ENCODE measurements around the gene ISLR.

Gene ISLR, protein sequence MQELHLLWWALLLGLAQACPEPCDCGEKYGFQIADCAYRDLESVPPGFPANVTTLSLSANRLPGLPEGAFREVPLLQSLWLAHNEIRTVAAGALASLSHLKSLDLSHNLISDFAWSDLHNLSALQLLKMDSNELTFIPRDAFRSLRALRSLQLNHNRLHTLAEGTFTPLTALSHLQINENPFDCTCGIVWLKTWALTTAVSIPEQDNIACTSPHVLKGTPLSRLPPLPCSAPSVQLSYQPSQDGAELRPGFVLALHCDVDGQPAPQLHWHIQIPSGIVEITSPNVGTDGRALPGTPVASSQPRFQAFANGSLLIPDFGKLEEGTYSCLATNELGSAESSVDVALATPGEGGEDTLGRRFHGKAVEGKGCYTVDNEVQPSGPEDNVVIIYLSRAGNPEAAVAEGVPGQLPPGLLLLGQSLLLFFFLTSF

DNA sequence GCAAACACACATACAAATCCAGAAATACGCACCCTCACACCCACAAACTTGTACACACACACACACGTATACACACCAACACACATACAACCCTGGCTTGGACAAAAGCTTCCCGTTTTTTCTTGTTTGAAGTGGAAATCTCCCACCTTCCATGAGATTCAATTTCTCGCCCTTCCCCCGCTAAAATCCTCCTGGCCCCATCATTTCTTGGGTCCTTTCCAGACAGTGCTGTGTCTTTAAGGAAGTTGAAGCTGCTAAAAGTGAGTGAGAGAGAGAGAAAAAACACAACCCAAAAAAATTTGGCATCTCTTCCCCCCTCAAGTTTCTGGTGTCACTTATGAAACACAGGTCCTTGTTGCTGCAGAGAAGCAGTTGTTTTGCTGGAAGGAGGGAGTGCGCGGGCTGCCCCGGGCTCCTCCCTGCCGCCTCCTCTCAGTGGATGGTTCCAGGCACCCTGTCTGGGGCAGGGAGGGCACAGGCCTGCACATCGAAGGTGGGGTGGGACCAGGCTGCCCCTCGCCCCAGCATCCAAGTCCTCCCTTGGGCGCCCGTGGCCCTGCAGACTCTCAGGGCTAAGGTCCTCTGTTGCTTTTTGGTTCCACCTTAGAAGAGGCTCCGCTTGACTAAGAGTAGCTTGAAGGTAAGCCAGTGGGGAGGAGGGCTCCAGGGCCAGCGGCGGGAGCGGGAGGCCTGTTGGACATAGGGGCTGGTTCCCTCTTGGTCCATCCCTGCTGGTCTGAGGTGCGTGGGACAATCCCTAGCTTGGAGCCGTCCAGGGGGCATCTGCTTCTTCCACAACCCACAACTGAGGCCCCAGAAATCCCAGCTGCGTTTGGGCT lies at the start of gene ISLR:
Gene ISLR, plus strand, starts transcription at position 331 of the 839 bp plus-strand sequence. CDS start 1,149 bp downstream, outside the sequence.
- TF ChIP-seq GATA2 (IDR thresholded peaks at IDR 0.05; ENCODE audit: low read depth, low read length) (no peak), GATA3 (IDR thresholded peaks at IDR 0.05; ENCODE audit: low read depth, low read length) (no peak)

DNA sequence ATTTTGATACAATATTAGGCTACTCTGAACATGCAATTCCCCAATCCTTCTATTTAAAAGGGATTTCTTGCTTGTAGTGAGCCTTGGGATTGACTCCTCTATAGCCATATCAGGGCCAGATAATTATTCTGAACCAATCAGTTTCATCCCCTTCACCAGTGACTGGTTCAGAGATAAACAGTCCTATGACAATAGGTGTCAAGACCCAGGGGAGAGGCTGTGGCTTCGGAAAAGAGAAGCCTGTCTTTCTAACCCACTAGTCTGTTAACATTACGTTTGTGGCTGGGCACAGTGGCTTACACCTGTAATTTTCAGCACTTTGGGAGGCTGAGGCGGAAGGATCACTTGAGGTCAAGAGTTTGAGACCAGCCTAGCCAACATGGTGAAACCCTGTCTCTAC lies 49.3 kb upstream of the ISLR start:
- TF ChIP-seq GATA3 (IDR thresholded peaks at IDR 0.05; ENCODE audit: low read depth, low read length): no peak

DNA sequence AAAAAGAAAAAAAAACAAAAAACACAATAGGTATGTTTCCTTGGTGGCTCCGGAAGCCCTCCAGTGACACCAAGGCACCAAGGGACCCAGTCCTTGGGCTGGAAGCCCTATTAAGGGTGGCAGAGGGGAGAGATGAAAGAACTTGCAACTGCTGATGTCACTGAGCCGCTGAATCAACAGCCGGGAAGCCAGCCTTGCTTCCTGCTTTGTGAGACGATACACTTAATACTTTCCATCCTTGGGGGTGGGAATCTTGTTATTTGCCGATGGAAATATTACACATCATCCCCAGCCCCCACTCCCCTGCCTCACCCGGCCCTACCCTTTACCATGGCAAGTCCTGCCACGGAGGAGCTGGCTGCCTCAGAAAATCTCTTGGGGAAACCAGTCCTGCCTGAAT lies 48.8 kb upstream of the ISLR start:
- TF ChIP-seq GATA2 (IDR thresholded peaks at IDR 0.05; ENCODE audit: low read depth, low read length) (no peak), GATA3 (IDR thresholded peaks at IDR 0.05; ENCODE audit: low read depth, low read length) (no peak)

DNA sequence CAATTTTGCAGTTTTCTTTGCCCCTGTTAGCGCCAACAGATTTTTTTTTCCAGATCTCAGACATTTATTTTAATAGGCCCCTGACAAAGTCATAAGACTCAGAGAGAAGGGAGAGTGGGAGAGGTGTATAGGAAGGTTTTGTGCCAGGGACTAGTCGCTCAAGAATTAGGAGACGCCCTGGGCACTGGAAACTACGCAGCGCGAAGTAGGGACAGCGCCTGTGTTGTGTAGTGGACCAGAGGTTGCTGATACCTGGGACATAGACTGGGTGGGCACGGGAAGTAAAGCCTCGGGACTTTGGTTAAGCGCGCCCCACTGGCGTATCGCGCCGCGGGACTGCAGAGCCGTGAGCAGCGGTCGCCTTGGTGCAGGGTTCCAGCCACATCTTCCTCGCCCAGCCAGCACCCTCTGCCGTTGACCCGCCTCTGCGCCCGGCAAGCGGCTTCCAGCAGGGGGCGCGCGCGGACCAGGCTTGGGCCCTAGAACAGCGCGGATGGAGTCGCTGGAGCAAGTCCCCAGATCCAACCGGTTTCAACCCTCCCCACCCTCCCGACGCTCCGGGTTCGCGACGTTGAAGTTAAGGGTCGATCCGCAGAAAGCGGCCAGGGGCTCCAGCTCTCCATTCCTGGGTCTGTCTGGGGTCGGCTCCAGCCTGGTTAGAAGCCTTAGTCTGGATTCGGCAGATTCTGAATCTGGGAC lies 46.1 kb upstream of the ISLR start:
- no peak for TF ChIP-seq GATA2 (IDR thresholded peaks at IDR 0.05; ENCODE audit: low read depth, low read length)
- TF ChIP-seq GATA3 (IDR thresholded peaks at IDR 0.05; ENCODE audit: low read depth, low read length): no peak

DNA sequence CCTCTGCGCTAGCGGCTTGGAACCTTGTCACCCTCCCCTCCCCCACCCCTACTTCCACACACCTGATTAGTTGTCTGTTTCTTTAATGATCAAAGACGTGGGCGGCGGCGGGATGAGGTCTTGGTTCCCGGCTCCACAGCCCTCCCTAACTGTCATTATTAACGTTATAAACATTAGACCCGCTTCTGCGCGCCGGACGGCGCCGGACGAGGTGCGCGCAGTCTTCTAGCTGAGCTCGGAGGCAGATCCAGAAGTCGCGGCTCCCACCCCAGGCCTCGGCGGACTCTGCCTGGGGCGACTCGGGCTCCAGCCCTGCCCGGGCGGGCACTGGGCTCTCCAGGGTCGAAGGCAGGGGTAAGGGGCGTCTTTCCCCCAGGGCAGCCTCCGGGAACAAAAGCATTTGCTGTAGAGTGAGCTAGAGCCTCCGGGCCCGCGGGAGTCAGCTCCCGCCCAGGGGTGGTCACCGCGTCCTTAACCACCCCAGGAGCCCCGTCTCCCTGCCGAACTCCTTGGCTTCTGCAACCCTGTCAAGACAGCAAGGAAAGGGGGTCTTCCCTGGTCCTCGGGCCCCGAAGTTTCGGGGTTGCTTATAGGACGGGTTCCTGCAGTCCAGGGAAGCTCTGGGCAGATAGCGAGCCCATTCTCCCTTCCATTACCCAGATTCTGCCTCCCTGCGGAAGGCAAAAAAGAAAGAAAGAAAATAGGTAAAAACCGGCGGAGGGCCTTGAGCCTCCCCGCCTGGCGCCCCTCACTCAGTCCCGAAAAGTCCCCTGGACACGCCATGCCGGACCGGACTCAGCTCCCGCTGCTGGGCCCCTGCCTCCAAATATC lies 45.3 kb upstream of the ISLR start:
- TF ChIP-seq GATA3 (IDR thresholded peaks at IDR 0.05; ENCODE audit: low read depth, low read length) (no peak), GATA2 (IDR thresholded peaks at IDR 0.05; ENCODE audit: low read depth, low read length) (no peak)

DNA sequence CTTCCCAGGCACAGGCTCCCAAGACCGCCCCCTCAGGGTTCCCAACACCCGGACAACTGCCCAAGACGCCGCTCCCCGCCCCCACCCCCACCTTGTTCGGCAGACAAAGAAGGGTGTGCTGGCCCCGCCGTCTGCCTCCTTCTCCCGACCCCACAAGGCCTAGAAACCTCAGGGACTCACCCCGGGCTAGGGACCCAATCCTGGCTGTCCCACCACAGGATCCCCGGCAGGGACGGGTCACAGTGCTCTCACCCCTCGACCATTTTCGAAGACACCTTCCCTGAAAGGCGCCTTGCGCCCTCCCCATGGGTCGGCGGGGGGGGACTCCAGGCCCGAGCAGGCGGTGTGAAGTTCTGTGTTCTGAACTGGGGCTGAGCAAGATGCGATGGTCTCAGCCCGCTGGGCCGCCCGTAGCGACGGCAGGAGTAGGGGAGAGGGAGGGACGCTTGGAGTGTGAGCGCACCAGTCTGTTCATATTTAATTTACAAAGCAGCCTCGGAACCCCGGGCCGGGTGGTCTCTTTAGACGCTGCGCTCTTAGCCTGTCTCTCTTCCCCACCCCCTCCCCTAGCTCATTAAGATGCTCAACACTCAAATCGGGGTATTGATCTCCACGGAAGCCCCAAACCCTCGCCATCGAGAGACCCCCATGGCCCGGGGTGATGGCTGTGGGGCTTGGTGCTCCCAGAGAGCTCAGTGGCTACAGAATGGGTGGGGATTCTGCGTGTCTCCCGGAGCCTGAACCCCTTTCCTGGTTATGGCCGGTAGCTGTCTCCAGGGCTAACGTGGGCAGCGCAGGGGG lies 44.5 kb upstream of the ISLR start:
- no peak for TF ChIP-seq GATA3 (IDR thresholded peaks at IDR 0.05; ENCODE audit: low read depth, low read length)
- no peak for TF ChIP-seq GATA2 (IDR thresholded peaks at IDR 0.05; ENCODE audit: low read depth, low read length)

DNA sequence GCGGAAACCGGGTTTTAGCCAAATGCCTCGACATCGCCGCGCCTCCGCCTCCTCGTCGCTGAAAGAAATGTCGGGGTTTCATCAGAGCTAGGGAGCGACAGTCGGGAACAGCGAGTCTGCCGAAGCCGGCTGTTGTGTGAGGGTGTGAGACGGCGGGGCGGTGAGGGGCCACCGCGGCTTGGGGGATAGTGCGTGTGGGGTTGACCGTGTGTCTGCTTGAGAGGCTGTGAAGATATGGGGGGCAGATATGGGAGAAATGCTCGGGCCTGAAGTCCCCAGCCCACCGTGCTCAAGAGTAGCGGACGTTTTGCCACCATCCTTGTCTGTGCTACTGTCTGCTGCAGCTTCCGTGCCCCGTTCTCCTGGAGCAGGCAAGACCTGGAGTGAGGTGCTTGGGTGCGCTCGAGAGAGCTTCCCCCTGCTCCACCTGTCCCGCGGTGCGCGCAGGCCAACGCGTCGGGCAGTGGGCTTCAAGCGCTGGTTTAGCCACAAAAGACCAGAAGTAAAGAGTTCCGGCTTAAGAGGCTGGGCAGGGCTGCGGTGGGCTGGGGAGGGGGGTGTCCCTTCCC lies 43.8 kb upstream of the ISLR start:
- peak; percentile 50; the same call in 1 of the 2 replicates for TF ChIP-seq GATA2 (IDR thresholded peaks at IDR 0.05; ENCODE audit: low read depth, low read length)
- no peak for TF ChIP-seq GATA3 (IDR thresholded peaks at IDR 0.05; ENCODE audit: low read depth, low read length)

DNA sequence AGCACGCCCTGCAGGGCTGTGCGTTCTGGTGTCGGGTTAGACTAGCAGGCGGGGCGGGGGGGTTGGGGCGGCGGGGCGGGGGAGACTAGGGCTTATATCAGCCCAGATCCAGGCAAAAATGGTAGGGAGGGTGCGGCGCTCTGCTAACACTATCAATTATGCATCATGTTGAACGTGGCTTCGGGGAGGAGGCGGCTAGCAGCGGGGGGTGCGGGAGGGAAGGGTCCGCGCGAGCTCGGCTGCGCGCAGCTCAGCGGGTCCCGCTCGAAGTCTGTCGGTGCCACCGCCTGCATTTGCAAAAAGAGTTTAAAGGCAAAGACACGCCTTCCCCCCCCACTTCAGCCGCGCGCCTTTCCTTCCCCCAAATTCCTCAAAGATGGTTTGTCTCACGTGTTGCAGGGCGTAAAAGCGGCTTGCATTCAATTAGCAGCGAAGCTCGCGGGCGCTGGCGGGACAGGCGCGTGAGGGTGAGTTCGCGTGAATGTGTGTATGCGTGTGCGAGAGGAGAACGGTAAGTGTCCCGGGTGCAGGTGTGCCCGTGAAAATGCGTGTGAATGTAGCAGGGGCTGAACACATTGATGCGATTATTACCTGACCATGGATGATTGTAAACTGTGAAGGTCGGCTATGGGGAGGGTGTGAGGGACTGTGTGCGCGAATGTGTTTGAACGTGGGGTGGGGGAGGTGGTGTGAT lies 43.2 kb upstream of the ISLR start, which contains the start of gene ISLR2:
Gene ISLR2, plus strand, starts transcription at position 432 of the 694 bp plus-strand sequence. CDS start 2,169 bp downstream, outside the sequence.
- no peak for TF ChIP-seq GATA3 (IDR thresholded peaks at IDR 0.05; ENCODE audit: low read depth, low read length)
- TF ChIP-seq GATA2 (IDR thresholded peaks at IDR 0.05; ENCODE audit: low read depth, low read length): no peak

DNA sequence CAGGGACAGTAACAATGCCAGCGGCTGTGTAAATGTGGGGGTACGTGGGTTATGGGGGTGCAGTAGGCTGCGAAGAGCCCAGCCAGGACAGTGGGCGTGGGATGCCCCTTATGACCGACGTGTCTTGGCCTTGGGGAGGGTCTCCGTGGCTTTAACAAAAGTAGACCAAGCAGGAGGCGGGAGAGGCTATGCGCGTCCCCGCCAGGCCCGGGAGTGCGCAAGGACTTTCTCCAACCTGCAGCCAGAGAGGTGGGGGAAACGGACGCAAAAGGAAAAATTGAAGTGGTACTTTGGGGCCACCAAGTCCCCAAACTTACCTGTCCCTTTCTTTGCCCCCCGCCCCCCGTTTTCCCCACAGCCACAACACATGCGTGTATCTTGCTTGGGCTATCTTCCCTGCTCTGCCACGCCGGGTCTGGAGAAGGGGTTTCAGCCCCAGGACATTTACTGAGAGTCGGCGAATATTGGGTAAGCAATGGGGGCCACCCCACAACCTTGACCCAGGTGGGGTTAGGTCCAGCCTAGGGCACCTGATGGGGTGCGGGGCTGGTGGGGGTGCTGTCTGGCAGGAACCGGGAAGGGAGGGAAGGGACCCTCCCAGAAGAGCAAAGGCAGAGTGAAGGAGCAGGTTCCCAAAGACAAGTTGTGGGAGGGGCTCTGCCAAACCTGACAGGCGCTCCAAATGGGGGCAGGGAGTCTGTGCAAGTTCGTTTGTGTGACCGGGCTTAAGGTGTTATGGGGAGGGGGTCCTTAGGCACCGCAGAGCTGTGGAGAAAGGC lies 42.5 kb upstream of the ISLR start:
- TF ChIP-seq GATA2 (IDR thresholded peaks at IDR 0.05; ENCODE audit: low read depth, low read length) (no peak), GATA3 (IDR thresholded peaks at IDR 0.05; ENCODE audit: low read depth, low read length) (no peak)

DNA sequence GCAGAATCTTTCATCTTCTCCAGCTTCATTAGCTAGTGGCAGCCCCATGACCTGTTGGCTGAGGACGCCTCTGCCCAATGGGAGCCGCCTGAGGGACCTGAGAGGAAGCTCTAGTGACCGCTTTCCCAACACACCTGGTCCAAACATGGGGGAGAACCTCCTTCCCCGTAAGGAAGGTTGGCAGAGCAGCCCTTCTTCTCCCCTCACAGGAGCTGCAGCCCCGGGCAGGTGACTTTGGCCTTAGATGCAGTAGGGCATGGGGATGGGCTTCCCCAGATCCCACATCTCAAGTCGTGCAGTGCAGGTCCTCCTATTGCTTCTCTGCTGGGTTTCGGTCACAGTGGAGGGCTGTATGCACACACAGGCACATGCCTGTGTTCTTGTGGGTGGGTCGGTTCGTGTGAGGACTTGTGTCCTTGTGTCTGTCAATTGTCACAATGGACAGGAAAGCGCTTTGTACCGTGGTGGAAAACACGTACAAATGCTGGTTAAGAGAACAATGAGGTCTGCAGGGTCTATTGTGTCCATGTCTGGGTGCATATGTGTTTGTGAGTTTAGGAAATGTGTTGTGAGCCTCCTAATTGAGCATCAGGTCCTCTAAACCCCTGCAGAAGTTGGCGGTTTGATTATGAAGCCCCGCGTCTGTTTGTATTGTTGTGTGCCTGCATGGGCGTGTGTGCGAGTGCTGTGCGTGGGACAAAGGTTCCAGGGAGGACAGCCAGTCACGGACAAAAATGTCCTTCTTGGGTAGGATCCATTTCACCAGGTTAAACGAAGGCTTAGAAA lies 41.7 kb upstream of the ISLR start:
- TF ChIP-seq GATA3 (IDR thresholded peaks at IDR 0.05; ENCODE audit: low read depth, low read length): no peak
- TF ChIP-seq GATA2 (IDR thresholded peaks at IDR 0.05; ENCODE audit: low read depth, low read length): no peak
